Hepatocyte (in vitro differentiated cells): Measurements from ENCODE around the gene GOLGA3. TPM values are rescaled to one million over a fixed set of nuclear protein-coding genes. Genes with fewer than 3 reads are reported as not detected.

ENCODE experiments used
- DNase-seq: peaks from one replicate; pipeline ENCODE4 v3.0.0-alpha.2; 2016; ENCODE audit warnings: low spot score
- H2AFZ ChIP-seq: fragments of 200-600 bp; sonication (generic); 2 replicates; pipeline ENCODE4 v1.6.0; 2016; ENCODE audit warnings: antibody characterized with exemption, mild to moderate bottlenecking
- H3K27ac ChIP-seq: fragments of 200-600 bp; sonication (generic); 2 replicates; pipeline ENCODE4 v1.5.1; 2016; ENCODE audit warnings: mild to moderate bottlenecking
- H3K27me3 ChIP-seq: fragments of 200-600 bp; sonication (generic); 2 replicates; pipeline ENCODE4 v1.6.1; 2016
- H3K36me3 ChIP-seq: fragments of 200-600 bp; sonication (generic); replicated peaks from 2 replicates; pipeline ENCODE4 v1.5.1; 2016; ENCODE audit warnings: low read depth; ENCODE audit not compliant: insufficient read depth
- H3K4me1 ChIP-seq: fragments of 200-600 bp; sonication (generic); 2 replicates; pipeline ENCODE4 v1.5.1; 2016; ENCODE audit warnings: mild to moderate bottlenecking, moderate library complexity; ENCODE audit not compliant: insufficient read depth
- H3K4me2 ChIP-seq: fragments of 200-600 bp; sonication (generic); 2 replicates; pipeline ENCODE4 v1.6.0; 2016
- H3K4me3 ChIP-seq: fragments of 200-600 bp; sonication (generic); 2 replicates; pipeline ENCODE4 v1.5.1; 2016; ENCODE audit warnings: mild to moderate bottlenecking
- H3K79me2 ChIP-seq: fragments of 200-600 bp; sonication (generic); 2 replicates; pipeline ENCODE4 v1.6.0; 2017; ENCODE audit warnings: mild to moderate bottlenecking
- H3K9me2 ChIP-seq: fragments of 200-600 bp; sonication (generic); replicated peaks from 2 replicates; pipeline ENCODE4 v1.6.0; 2017; ENCODE audit warnings: mild to moderate bottlenecking; ENCODE audit not compliant: insufficient read depth
- H3K9me3 ChIP-seq: fragments of 200-600 bp; sonication (generic); 2 replicates; pipeline ENCODE4 v1.5.1; 2016; ENCODE audit warnings: low read depth, mild to moderate bottlenecking
- H4K20me1 ChIP-seq: fragments of 200-600 bp; sonication (generic); 2 replicates; pipeline ENCODE4 v1.6.0; 2016; ENCODE audit warnings: mild to moderate bottlenecking; ENCODE audit not compliant: insufficient read depth, poor library complexity, severe bottlenecking
- CTCF ChIP-seq: fragments of 200-600 bp; sonication (generic); IDR thresholded peaks from 2 replicates; pipeline ENCODE4 v1.5.1; 2016; ENCODE audit warnings: antibody characterized with exemption, mild to moderate bottlenecking; ENCODE audit not compliant: poor library complexity
- EZH2 ChIP-seq: fragments of 200-600 bp; sonication (generic); IDR thresholded peaks from 2 replicates; pipeline ENCODE4 v1.6.1; 2016; ENCODE audit warnings: antibody characterized with exemption, mild to moderate bottlenecking, borderline replicate concordance
- EZH2phosphoT487 ChIP-seq: fragments of 200-600 bp; sonication (generic); IDR thresholded peaks from one replicate; pipeline ENCODE4 v1.6.1; 2018; ENCODE audit warnings: antibody characterized with exemption, mild to moderate bottlenecking, low read depth, moderate library complexity; ENCODE audit not compliant: unreplicated experiment, severe bottlenecking
- whole genome bisulfite sequencing: methylation state at CpG from one replicate; pipeline ENCODE4 v1.1.6; 2016; ENCODE audit warnings: low lambda C conversion rate; ENCODE audit errors: missing lambda C conversion rate; 5-methylcytosine and 5-hydroxymethylcytosine counted together
- polyA plus RNA-seq: library from polyadenylated mRNA; unstranded; fragments of >200 nt; fragmentation: Nextera tagmentation; extraction: Ambion mirVana; gene quantifications from 2 replicates; pipeline ENCODE4 v1.2.1, GENCODE V29; 2016
- total RNA-seq: library from RNA; depleted of rRNA; stranded (reverse); fragments of >200 nt; gene quantifications from 2 replicates; pipeline ENCODE4 v1.2.3, GENCODE V29; 2014

The GOLGA3 gene
- total and polyA plus RNA-seq, 2 experiments from 2014 or later = 26.2 to 67.6 TPM

- no peaks in the 10 kb centered on the region for H4K20me1 ChIP-seq
- no peaks in the 10 kb centered on the region for H3K36me3 ChIP-seq
- WGBS = 95% methylated on average over 40 of the region's 41 CpGs
- DNase-seq = no peak
- H3K4me1 ChIP-seq = no peaks in the 10 kb centered on the region
- TF ChIP-seq EZH2phosphoT487 (no peak), EZH2 (no peak), CTCF (no peak)
- H3K9me2 ChIP-seq = no peaks in the 10 kb centered on the region
- no peaks in the 10 kb centered on the region for H3K9me3 ChIP-seq
- no peak overlapping the region for H3K4me3 ChIP-seq
- H3K27me3 ChIP-seq = no peaks in the 10 kb centered on the region
- no peak overlapping the region for H2AFZ ChIP-seq
- no peak overlapping the region for H3K27ac ChIP-seq
- no peak overlapping the region for H3K4me2 ChIP-seq
- no peaks in the 10 kb centered on the region for H3K79me2 ChIP-seq
Observed at GRCh38 chr12:132773077-132773955, 55.4 kb downstream of the GOLGA3 start.

- no peak overlapping the region for H2AFZ ChIP-seq
- DNase-seq = no peak
- H3K27ac ChIP-seq = no peak overlapping the region
- H3K4me3 ChIP-seq = no peak overlapping the region
- no peak for TF ChIP-seq EZH2phosphoT487
- TF ChIP-seq EZH2 = no peak
- TF ChIP-seq CTCF = no peak
- no peaks in the 10 kb centered on the region for H4K20me1 ChIP-seq
- no peaks in the 10 kb centered on the region for H3K36me3 ChIP-seq
- WGBS = 96% methylated on average over 14 of the region's 14 CpGs
- no peaks in the 10 kb centered on the region for H3K9me2 ChIP-seq
- no peaks in the 10 kb centered on the region for H3K27me3 ChIP-seq
- no peaks in the 10 kb centered on the region for H3K4me1 ChIP-seq
- no peaks in the 10 kb centered on the region for H3K79me2 ChIP-seq
- H3K9me3 ChIP-seq = no peaks in the 10 kb centered on the region
- H3K4me2 ChIP-seq = no peak overlapping the region
Observed at GRCh38 chr12:132772606-132773005, 56.1 kb downstream of the GOLGA3 start.

GRCh38 chr12:132771126-132771838, 57.4 kb downstream of the GOLGA3 start:
- TF ChIP-seq CTCF (no peak), EZH2 (no peak), EZH2phosphoT487 (no peak)
- Histone ChIP-seq H3K27ac (no peak overlapping the region), H3K36me3 (no peaks in the 10 kb centered on the region), H3K79me2 (no peaks in the 10 kb centered on the region), H3K9me3 (no peaks in the 10 kb centered on the region), H3K9me2 (no peaks in the 10 kb centered on the region), H3K27me3 (no peaks in the 10 kb centered on the region), H3K4me2 (no peak overlapping the region), H3K4me3 (no peak overlapping the region), H2AFZ (no peak overlapping the region), H3K4me1 (no peaks in the 10 kb centered on the region), H4K20me1 (no peaks in the 10 kb centered on the region)
- DNase-seq = no peak
- WGBS = 95% methylated on average over 15 of the region's 15 CpGs
